DOHH2 (cell line): Measurements from ENCODE around the gene TNFAIP8L1.

Source experiments
- EZH2phosphoT487 ChIP-seq: fragments of 200-600 bp; sonication (generic); IDR thresholded peaks from 2 replicates; pipeline ENCODE4 v1.6.1; 2017; ENCODE audit warnings: borderline replicate concordance, mild to moderate bottlenecking, antibody characterized with exemption, low read length, moderate library complexity, mixed read lengths
- TF ChIP-seq, protein P1 (sequence below): fragments of 200-600 bp; sonication (generic); IDR thresholded peaks from one replicate; pipeline ENCODE4 v1.5.1; 2014; ENCODE audit warnings: antibody characterized with exemption, mild to moderate bottlenecking, low read depth, low read length; ENCODE audit not compliant: poor library complexity, severe bottlenecking

DNA sequence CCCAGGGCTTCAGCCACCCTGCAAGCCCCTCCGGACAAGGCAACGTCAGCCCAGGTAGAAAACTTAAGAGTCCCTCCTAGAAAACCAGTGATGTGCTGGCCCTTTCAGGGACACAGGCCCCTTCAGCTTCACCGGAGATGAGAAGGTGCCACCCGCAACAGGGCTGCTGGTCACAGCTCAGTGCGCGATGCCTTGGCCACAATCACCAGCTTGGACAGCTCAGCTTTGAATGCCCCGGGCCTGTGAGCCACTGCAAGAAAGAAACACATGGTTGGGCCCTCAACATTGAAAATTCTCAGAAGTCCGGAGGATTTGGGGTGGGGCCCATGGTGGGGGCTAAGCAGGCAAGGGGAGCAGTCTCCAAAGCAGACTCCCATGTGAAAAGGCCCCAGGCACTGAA lies 18.5 kb downstream of the TNFAIP8L1 start:
- TF ChIP-seq, protein P1, sequence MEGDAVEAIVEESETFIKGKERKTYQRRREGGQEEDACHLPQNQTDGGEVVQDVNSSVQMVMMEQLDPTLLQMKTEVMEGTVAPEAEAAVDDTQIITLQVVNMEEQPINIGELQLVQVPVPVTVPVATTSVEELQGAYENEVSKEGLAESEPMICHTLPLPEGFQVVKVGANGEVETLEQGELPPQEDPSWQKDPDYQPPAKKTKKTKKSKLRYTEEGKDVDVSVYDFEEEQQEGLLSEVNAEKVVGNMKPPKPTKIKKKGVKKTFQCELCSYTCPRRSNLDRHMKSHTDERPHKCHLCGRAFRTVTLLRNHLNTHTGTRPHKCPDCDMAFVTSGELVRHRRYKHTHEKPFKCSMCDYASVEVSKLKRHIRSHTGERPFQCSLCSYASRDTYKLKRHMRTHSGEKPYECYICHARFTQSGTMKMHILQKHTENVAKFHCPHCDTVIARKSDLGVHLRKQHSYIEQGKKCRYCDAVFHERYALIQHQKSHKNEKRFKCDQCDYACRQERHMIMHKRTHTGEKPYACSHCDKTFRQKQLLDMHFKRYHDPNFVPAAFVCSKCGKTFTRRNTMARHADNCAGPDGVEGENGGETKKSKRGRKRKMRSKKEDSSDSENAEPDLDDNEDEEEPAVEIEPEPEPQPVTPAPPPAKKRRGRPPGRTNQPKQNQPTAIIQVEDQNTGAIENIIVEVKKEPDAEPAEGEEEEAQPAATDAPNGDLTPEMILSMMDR = no peak
- TF ChIP-seq EZH2phosphoT487 = no peak
